H9 (cell line): Measurements from ENCODE around the gene CADPS. TPM values are rescaled to one million over a fixed set of nuclear protein-coding genes. Genes with fewer than 3 reads are reported as not detected.

ENCODE experiments used
- DNase-seq: peaks from one replicate; pipeline ENCODE4 v3.0.0-alpha.2; 2017
- H2AFZ ChIP-seq: one replicate; pipeline ENCODE4 v1.6.1; 2013; ENCODE audit warnings: mild to moderate bottlenecking, low read length, control low read depth, moderate library complexity
- H2AK5ac ChIP-seq: 2 replicates; pipeline ENCODE4 v1.6.1; 2013; ENCODE audit warnings: low read length, control low read depth, mixed read lengths; ENCODE audit not compliant: insufficient read length
- H2BK120ac ChIP-seq: one replicate; pipeline ENCODE4 v1.6.1; 2013; ENCODE audit warnings: low read depth, mild to moderate bottlenecking, low read length, control low read depth, inconsistent platforms; ENCODE audit not compliant: poor library complexity, severe bottlenecking
- H2BK12ac ChIP-seq: 2 replicates; pipeline ENCODE4 v1.6.1; 2013; ENCODE audit warnings: low read length, control low read depth, mixed read lengths, low read depth; ENCODE audit not compliant: insufficient read length
- H2BK15ac ChIP-seq: 2 replicates; pipeline ENCODE4 v1.6.1; 2013; ENCODE audit warnings: low read depth, low read length, control low read depth
- H2BK20ac ChIP-seq: one replicate; pipeline ENCODE4 v1.6.1; 2013; ENCODE audit warnings: low read depth, mild to moderate bottlenecking, low read length, control low read depth, inconsistent platforms; ENCODE audit not compliant: poor library complexity, severe bottlenecking
- H2BK5ac ChIP-seq: 2 replicates; pipeline ENCODE4 v1.6.1; 2013; ENCODE audit warnings: low read length, control low read depth, mixed read lengths; ENCODE audit not compliant: insufficient read length
- H3K14ac ChIP-seq: 2 replicates; pipeline ENCODE4 v1.6.1; 2013; ENCODE audit warnings: low read length, control low read depth; ENCODE audit not compliant: insufficient read depth
- H3K18ac ChIP-seq: 2 replicates; pipeline ENCODE4 v1.6.1; 2013; ENCODE audit warnings: low read depth, mild to moderate bottlenecking, mixed read lengths, low read length, control low read depth; ENCODE audit not compliant: insufficient read length
- H3K23ac ChIP-seq: 2 replicates; pipeline ENCODE4 v1.6.1; 2013; ENCODE audit warnings: low read length, control low read depth, mixed read lengths, low read depth; ENCODE audit not compliant: insufficient read length
- H3K23me2 ChIP-seq: 2 replicates; pipeline ENCODE4 v1.6.1; 2013; ENCODE audit warnings: low read depth, mild to moderate bottlenecking, mixed read lengths, low read length, control low read depth; ENCODE audit not compliant: insufficient read length, poor library complexity, severe bottlenecking
- H3K27ac ChIP-seq: 2 replicates; pipeline ENCODE4 v1.5.1; 2013; ENCODE audit warnings: low read length, control low read depth, mixed read lengths, low read depth; ENCODE audit not compliant: insufficient read length
- H3K27me3 ChIP-seq: 2 replicates; pipeline ENCODE4 v1.6.1; 2013; ENCODE audit warnings: low read length, control low read depth, inconsistent platforms; ENCODE audit not compliant: insufficient read depth
- H3K4ac ChIP-seq: 2 replicates; pipeline ENCODE4 v1.6.1; 2013; ENCODE audit warnings: low read depth, mild to moderate bottlenecking, control low read depth, inconsistent platforms, low read length, moderate library complexity
- H3K4me1 ChIP-seq: 2 replicates; pipeline ENCODE4 v1.6.1; 2013; ENCODE audit warnings: low read length, control low read depth, inconsistent platforms; ENCODE audit not compliant: insufficient read depth
- H3K4me2 ChIP-seq: 2 replicates; pipeline ENCODE4 v1.6.1; 2013; ENCODE audit warnings: low read length, control low read depth, mixed read lengths; ENCODE audit not compliant: insufficient read length, insufficient read depth
- H3K56ac ChIP-seq: 2 replicates; pipeline ENCODE4 v1.6.1; 2013; ENCODE audit warnings: low read depth, mild to moderate bottlenecking, mixed read lengths, low read length, control low read depth; ENCODE audit not compliant: insufficient read length
- H3K79me1 ChIP-seq: 2 replicates; pipeline ENCODE4 v1.6.1; 2013; ENCODE audit warnings: low read depth, mild to moderate bottlenecking, moderate library complexity, low read length, control low read depth, inconsistent platforms; ENCODE audit not compliant: insufficient read depth, poor library complexity, severe bottlenecking
- H3K79me2 ChIP-seq: 2 replicates; pipeline ENCODE4 v1.6.1; 2013; ENCODE audit warnings: low read length, control low read depth, inconsistent platforms; ENCODE audit not compliant: insufficient read depth
- H3K9ac ChIP-seq: 2 replicates; pipeline ENCODE4 v1.6.1; 2013; ENCODE audit warnings: low read length, control low read depth, mixed read lengths; ENCODE audit not compliant: insufficient read length; ENCODE audit errors: extremely low read depth
- H3K9me3 ChIP-seq: one replicate; pipeline ENCODE4 v1.6.1; 2013; ENCODE audit warnings: low read depth, low read length, inconsistent platforms; ENCODE audit not compliant: control insufficient read depth
- H3T11ph ChIP-seq: one replicate; pipeline ENCODE4 v1.6.1; 2013; ENCODE audit warnings: mild to moderate bottlenecking, low read length, control low read depth, inconsistent platforms
- H4K20me1 ChIP-seq: one replicate; pipeline ENCODE4 v1.6.1; 2013; ENCODE audit not compliant: control insufficient read depth, insufficient read length, insufficient read depth
- H4K5ac ChIP-seq: 2 replicates; pipeline ENCODE4 v1.6.1; 2013; ENCODE audit warnings: low read depth, mild to moderate bottlenecking, mixed read lengths, low read length, control low read depth; ENCODE audit not compliant: insufficient read length
- H4K8ac ChIP-seq: replicated peaks from 2 replicates; pipeline ENCODE4 v1.6.1; 2013; ENCODE audit warnings: low read length, control low read depth, mixed read lengths, low read depth; ENCODE audit not compliant: insufficient read length
- H4K91ac ChIP-seq: 2 replicates; pipeline ENCODE4 v1.6.1; 2013; ENCODE audit warnings: low read depth, mild to moderate bottlenecking, moderate library complexity, mixed read lengths, low read length, control low read depth; ENCODE audit not compliant: insufficient read length
- H3K27ac Mint-ChIP-seq, 3 experiments: 2 replicates in 2 of 3; 3 replicates in 1 of 3; pipeline ENCODE4 v1.8.0; 2020 to 2021; ENCODE audit warnings: mixed read lengths in 3 of 3, mild to moderate bottlenecking in 1 of 3, moderate library complexity in 1 of 3
- H3K27me3 Mint-ChIP-seq: 2 replicates; pipeline ENCODE4 v1.8.0; 2021; ENCODE audit warnings: low read depth, mild to moderate bottlenecking, moderate library complexity, mixed read lengths
- H3K36me3 Mint-ChIP-seq, 3 experiments: 2 replicates in 2 of 3; 3 replicates in 1 of 3; pipeline ENCODE4 v1.8.0; 2020 to 2021; ENCODE audit warnings: low read depth in 3 of 3, mixed read lengths in 3 of 3; ENCODE audit not compliant: insufficient read depth in 1 of 3
- H3K4me1 Mint-ChIP-seq, 2 experiments: 2 replicates each; pipeline ENCODE4 v1.8.0; 2020; ENCODE audit warnings: mixed read lengths in 2 of 2
- H3K4me3 Mint-ChIP-seq, 2 experiments: 2 replicates in 1 of 2; 3 replicates in 1 of 2; pipeline ENCODE4 v1.8.0; 2020 to 2021; ENCODE audit warnings: mild to moderate bottlenecking in 2 of 2, mixed read lengths in 2 of 2, moderate library complexity in 1 of 2
- H3K9me3 Mint-ChIP-seq, 2 experiments: 2 replicates in 1 of 2; 3 replicates in 1 of 2; pipeline ENCODE4 v1.8.0; 2020; ENCODE audit warnings: mild to moderate bottlenecking in 2 of 2, mixed read lengths in 2 of 2, moderate library complexity in 1 of 2
- WGBS: extraction: QIAGEN DNeasy Blood & Tissue Kit; methylation state at CpG from one replicate; pipeline ENCODE4 v1.1.7; 2013; ENCODE audit warnings: missing lambda C conversion rate, low lambda C conversion rate, mixed read lengths; ENCODE audit not compliant: insufficient read length; ENCODE audit errors: extremely low coverage; 5-methylcytosine and 5-hydroxymethylcytosine counted together
- total RNA-seq: library from RNA; stranded (reverse); gene quantifications from 2 replicates; pipeline ENCODE4 v1.2.1, GENCODE V29; 2021
- TF ChIP-seq, protein P1 (sequence below): fragments of 200-600 bp; sonication (generic); conservative IDR thresholded peaks from 3 replicates; pipeline ENCODE4 v1.8.0; 2021; ENCODE audit warnings: antibody characterized with exemption, mild to moderate bottlenecking

CADPS gene
- total RNA-seq, 1 experiment from 2014 or later = 6.6 TPM

DNA sequence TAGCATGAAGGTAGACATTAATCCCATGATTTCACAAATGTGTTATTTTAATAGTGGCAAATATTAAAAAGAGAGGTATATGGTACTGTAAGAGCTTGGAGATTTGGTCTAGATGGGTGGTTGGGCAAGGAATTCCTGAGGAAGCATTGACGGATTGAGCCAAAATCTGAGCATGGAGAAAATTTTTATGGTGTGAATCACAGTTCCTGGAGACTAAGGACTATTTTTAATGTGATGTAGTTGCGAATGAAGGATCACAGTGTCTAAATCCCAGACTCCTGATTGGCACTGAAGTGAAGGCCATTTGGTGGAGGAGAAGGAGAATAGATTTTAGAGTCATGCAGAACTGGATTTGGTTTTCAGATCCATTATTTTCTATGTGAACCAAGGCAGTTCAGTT lies 313.2 kb downstream of the CADPS start:
- H3K9ac ChIP-seq = no peak overlapping the region
- H4K20me1 ChIP-seq = no peaks in the 10 kb centered on the region
- no peaks in the 10 kb centered on the region for H3K23me2 ChIP-seq
- Mint-ChIP-seq H3K36me3 (no peaks in the 10 kb centered on the region), H3K9me3 (no peaks in the 10 kb centered on the region), H3K27me3 (peaks cover 6% of the 10 kb centered on the region), H3K4me1 (peaks cover 4 to 9% of the 10 kb centered on the region in 2 experiments; a peak in 3 of 4 replicates), H3K27ac (no peak overlapping the region), H3K4me3 (no peak overlapping the region)
- no peak overlapping the region for H2BK12ac ChIP-seq
- no peak overlapping the region for H3K4ac ChIP-seq
- H2BK15ac ChIP-seq = no peak overlapping the region
- H2BK20ac ChIP-seq = no peak overlapping the region
- no peak overlapping the region for H2BK5ac ChIP-seq
- no peak overlapping the region for H4K91ac ChIP-seq
- H3K56ac ChIP-seq = no peak overlapping the region
- no peak overlapping the region for H3K18ac ChIP-seq
- no CpG with 5 or more reads among the region's 2 CpGs for WGBS
- no peak for DNase-seq
- H4K8ac ChIP-seq = no peak overlapping the region
- no peak overlapping the region for H3K4me2 ChIP-seq
- H2AK5ac ChIP-seq = no peak overlapping the region
- TF ChIP-seq, protein P1, sequence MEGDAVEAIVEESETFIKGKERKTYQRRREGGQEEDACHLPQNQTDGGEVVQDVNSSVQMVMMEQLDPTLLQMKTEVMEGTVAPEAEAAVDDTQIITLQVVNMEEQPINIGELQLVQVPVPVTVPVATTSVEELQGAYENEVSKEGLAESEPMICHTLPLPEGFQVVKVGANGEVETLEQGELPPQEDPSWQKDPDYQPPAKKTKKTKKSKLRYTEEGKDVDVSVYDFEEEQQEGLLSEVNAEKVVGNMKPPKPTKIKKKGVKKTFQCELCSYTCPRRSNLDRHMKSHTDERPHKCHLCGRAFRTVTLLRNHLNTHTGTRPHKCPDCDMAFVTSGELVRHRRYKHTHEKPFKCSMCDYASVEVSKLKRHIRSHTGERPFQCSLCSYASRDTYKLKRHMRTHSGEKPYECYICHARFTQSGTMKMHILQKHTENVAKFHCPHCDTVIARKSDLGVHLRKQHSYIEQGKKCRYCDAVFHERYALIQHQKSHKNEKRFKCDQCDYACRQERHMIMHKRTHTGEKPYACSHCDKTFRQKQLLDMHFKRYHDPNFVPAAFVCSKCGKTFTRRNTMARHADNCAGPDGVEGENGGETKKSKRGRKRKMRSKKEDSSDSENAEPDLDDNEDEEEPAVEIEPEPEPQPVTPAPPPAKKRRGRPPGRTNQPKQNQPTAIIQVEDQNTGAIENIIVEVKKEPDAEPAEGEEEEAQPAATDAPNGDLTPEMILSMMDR = no peak
- no peaks in the 10 kb centered on the region for H3K79me1 ChIP-seq
- no peak overlapping the region for H3K14ac ChIP-seq
- no peaks in the 10 kb centered on the region; the same call in 1 of the 2 replicates for H3K4me1 ChIP-seq
- H3K27ac ChIP-seq = no peak overlapping the region
- H3K23ac ChIP-seq = no peak overlapping the region
- no peaks in the 10 kb centered on the region for H3K9me3 ChIP-seq
- H3T11ph ChIP-seq = no peak overlapping the region
- H4K5ac ChIP-seq = no peak overlapping the region
- no peak overlapping the region for H2AFZ ChIP-seq
- no peak overlapping the region for H2BK120ac ChIP-seq
- H3K79me2 ChIP-seq = no peaks in the 10 kb centered on the region
- H3K27me3 ChIP-seq = no peaks in the 10 kb centered on the region
